NOMO-1 treated with dmso at 0.1 percent for 144 hours (cell line): ENCODE data around the gene TXNDC5.

ENCODE experiments used
- DNase-seq: peaks from one replicate; lab custom pipeline; 2025; ENCODE audit not compliant: unreplicated experiment; lab: John Stamatoyannopoulos, UW

The TXNDC5 gene

DNA sequence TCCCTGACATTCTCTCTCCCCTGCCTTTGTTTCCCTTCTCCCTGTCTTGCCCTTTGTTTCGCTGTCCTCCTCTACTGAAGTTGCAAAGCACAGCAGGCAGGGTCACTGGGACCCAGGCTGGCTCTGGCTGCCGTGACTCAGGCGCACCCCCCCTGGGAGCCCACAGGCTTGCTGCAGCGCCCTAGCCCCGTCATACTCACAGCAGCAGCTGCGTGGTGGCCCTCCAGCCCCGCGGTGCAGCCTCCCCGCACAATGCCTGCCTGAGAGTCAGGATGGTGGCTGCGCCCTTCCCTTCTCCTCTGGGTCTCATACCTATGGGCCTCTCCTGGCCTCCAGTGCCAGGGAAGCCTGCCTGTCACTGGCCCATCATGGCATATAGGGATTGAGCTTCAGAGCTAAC, 41.7 kb downstream of the TXNDC5 start:
- no peak for DNase-seq

DNA sequence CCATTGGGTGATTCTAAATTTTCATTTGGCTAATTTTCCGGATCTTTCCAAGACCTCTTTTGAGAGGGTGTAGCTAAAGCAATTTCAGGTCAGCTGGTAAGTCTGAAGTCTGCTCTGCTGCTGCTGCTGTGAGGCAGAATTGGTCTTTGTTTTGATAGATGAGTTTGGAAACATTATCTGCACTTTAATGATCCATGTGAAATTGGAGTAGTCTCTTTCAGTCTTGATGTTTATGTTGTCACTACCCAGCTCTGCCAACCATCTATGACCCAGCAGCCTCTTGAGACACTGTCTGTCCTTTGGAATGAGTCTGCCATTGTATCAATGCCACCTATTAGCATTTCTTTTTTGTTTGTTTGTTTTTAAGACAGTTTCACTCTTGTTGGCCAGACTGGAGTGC, 44.1 kb downstream of the TXNDC5 start:
- no peak for DNase-seq

DNA sequence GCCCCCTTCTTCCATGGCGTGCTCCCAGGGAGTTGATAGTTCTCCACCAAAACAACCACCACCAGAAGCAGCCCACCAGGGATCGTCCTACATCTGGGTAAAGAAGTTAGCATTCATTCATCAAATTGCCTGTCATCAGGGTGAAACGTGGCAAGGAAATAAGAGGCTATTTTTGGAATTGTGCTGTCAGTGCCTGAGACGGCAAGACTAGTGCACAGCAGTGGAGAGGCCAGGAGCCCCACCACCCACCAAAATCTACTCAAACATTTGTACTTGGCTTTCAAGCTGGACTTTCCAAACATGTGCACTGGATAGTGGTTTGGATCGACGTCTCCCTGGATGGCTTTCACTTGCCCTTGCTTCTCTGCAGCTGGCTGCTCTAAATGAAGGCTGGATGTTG, 44.8 kb downstream of the TXNDC5 start:
- no peak for DNase-seq

DNA sequence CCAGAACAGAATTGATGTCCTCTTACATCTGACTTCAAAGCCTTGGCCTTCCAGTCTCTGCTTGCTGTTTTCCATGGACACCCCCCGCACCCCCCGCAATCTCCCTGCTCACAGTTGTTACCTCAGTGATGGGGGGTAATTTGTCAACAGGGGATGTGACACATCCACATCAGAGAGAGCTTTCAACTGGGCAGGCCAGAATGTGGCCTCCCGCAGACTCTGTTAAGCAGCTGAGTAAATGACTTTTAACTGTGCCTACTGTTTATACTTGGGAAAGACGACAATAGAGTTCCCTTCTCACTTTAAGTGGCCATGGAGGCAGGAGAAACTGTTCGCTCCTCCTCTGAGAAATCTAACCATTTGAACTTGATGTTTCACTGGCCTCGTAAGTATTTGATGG, 51.0 kb downstream of the TXNDC5 start:
- DNase-seq: no peak

DNA sequence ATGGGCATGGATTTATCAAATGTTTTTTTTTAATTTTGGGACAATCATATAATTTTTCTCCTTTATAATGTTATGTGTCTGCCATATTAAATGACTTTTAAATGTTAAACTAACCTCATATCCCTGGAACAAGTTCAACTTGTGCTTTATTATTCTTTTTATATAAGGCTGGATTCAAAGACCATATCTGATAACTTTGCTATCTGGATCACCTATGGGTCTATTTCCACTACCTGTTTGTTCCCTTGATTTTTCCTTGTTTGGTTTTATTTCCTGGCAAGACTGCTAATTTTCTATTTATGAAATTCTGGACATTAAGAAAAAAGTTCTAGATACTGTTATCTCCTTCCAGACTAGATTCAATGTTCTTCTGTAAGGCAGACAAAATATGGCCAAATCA, 58.8 kb downstream of the TXNDC5 start:
- DNase-seq: no peak

DNA sequence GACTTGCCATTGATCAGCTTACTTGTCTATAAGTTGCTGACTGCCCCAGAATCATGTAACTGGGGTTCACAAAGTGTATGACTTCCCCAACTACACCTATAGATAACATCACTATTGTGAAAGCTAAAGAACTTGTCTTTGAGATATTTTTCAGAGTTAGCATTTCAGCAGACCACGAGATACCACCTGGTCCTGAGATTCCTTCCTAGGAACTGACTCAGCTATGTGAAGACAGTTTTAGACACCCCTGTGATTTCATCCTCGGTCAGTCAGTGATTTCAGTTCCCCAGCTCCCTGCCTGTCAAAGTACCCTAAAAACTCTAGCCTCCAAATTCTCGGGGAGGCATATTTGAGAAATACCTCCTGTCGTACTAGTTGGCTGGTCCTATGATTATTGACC, 62.4 kb downstream of the TXNDC5 start:
- DNase-seq: no peak

DNA sequence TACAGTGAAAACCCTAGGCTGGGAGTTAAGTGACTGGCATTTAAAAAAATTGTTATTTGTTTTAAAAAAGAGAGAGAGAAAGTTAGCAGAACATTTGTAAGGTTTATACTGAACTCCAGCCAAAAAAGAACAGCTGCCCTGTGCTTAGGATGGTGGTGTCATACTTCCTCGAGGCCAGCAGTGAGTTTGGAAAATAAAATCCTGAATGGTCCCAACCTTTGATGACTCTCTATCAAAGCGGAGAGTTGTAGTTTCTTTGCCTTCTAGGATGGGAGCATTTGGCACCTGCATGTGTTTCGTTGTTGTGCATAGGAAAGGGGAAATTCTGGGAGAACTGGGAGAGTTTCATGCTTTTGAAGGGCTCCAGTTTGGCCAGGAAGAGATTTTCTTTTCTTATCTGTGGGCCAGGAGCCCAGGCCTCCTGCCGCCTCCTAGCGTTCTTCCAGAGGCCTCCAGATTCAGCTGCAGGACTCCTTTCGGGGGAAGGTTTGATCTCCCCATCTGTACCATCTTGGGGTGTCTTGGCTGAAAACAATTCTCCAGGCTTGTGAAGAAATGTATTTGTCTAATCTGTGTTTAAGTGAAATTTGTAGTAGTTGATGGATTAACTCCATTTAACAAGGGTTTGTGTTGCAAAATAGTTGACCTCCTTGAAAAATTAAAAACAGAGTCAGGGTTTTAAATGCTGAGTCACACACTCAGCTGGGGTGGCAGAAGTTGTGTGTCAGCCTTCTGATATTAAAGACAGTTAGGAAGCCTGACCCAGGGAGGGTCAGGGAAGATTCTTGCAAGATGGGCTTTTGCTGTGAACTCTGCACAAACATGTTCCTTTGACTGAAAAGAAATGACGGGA, 63.4 kb downstream of the TXNDC5 start:
- no peak for DNase-seq

DNA sequence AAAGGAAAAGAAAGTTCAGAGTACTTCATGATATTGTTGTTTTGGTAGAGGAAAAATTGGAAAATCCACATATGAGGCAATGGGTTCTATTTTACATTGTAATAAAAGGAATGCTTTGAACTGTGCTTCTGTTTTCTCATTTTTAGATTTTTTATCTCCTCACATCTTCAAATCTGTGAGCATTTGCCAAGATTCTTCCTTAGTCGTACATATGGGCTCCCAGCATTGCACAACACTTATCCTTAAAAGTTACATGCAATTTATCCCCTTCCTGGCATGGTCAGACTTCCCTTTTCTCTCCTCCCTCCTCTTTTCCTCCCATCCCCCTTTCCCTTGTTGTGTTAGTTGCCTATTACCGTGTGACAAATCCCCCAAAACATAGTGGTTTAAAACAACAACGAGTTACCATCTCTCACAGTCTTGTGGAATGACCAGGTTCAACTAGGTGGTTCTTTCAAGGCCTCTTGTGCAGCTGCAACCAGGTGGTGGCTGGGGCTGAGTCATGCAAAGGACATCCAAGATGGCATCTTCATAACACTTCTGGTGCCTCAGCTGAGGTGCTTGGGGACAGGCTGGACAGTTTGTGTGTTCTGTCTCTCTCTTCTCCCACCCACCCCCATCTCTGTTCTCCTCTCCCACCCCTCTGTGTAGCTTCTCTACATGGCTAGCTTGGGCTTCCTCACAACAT, 68.7 kb downstream of the TXNDC5 start:
- DNase-seq: no peak

DNA sequence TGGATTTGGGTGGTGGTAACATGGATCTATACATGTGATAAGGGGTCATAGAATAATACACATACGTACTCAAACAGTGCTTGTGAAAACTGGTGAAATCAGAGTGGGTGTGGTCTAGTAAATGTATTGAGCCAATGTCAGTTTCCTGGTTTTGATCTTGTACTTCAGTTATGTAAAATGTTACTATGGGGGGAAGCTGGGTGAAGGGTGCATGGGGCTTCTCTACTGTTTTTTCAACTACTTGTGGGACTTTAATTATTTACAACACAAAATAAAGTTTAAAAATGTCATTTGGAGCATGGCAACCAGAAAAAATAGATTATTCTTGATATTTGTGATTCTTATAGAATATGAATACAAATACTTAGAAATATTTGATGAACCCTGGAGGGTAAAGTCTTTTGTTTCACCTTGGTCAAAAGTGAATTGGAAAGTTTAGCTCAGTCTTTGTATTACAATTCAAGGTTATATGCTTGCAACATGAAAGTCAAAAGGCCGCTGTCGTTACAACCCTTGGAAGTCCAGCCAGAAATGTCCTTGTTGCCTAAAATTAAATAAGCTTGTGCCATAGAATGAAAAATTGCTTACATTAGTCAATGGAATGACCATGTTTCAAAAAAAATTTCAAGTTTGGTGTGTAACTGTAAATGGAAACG, 74.1 kb downstream of the TXNDC5 start:
- no peak for DNase-seq

DNA sequence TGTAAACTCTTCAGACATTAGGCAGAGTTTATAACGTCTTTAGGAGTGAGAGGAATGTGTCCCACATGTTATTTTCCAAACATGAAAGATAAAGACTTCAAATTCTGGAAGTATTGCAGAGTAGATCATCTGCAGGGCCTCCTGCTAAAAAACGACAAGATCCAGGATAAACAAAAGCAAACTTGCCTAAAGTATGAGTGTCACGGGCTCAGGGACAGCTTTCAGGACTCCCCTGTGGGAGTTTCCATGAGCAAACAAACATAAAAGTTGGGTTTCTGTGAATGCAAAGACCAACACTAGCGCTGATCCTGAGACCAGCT, 76.9 kb downstream of the TXNDC5 start:
- no peak for DNase-seq

DNA sequence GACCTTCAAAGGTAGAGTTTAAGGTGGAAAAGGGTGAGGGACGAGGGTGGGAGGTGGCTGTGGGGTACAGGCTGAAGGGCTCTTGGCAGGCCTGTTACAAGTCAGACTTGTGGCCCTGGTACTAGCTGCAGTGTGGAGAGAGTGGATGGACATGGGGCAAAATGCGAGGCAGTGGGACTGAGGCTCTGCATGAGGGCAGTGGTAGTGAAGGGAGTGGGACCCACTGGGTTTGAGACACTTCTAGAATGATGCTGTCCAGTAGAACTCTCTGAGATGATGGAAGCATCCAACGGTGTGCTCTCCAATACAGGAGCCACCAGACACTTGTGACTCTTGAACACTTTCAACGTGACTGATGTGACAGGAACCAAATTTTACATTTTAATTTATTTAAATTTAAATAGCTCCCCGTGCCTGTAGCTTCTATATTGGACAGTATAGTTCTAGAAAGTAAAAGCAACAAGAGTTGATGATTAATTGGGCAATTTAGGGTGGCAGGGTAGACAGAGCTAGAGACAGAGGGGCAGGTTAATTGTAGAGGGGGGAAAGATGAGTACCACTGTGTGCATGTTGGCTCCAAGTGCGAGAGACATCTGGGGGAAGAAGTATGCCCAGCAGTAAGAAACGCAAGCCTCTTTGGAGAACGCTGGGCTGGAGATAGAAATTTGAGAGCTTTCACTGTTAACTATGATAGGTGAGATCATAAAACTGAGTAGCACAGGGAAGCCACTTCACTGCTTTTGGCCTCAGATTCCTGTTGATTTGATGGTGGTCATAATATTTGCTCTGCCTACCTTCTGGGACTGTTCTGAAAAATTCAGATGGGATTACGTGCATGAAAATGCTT, 77.5 kb downstream of the TXNDC5 start:
- DNase-seq: no peak
